ENCODE results near the gene TRIM74.
A peak's percentile ranks its signal among the peaks of the same experiment; 100 is the strongest.
"Not testable (repeated sequence)": the region's sequence is repeated elsewhere in the genome, so short reads cannot be mapped to it uniquely, and the experiment has no call there.

TRIM74 gene

DNA sequence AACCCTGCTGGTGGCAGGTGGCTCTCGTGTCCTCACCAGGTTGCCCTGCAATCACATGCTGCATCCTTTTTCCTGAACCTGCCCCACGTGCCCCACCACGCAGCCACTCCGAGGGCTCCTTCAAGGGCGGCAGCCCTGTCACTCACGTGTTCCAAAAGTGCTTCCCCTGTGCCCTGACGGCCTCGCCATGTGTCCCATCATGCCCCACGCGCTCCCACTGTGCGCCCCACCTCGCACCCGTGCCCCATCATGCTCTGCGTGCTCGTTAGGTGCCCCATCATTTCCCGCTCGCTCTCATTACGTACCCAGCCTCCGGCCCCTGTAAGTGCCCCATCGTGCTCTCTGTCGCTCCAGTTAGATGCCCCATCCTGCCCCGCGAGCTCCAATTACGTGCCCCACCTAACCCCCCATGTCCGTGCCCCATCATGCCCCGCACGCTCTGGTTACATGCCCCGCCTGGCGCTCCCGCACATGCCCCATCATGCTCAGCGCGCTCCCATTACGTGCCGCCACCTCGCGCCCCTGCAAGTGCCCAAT lies at the start of gene TRIM74:
Gene TRIM74, minus strand, starts transcription at position 487 of the 537 bp plus-strand sequence. CDS start 3,309 bp downstream, outside the sequence.
- not testable (repeated sequence) for DNase-seq

- peak in 1 of 3 donors; percentile 0 for DNase-seq
These were observed 37.2 kb upstream of the TRIM74 start for GRCh38 chr7:73006491-73006890.

GRCh38 chr7:73005693-73006447 lies 36.6 kb upstream of the TRIM74 start:
- DNase-seq: peak; percentile 77 to 90 (median 87)

GRCh38 chr7:73005356-73005692 lies 36.1 kb upstream of the TRIM74 start:
- DNase-seq: not testable (repeated sequence)

- DNase-seq: not testable (repeated sequence)
These were observed 28.7 kb upstream of the TRIM74 start for GRCh38 chr7:72997887-72998468.

- not testable (repeated sequence) for DNase-seq
These were observed 28.2 kb upstream of the TRIM74 start for GRCh38 chr7:72997447-72997846.

GRCh38 chr7:72995484-72995883 lies 26.2 kb upstream of the TRIM74 start:
- DNase-seq: not testable (repeated sequence)

DNA sequence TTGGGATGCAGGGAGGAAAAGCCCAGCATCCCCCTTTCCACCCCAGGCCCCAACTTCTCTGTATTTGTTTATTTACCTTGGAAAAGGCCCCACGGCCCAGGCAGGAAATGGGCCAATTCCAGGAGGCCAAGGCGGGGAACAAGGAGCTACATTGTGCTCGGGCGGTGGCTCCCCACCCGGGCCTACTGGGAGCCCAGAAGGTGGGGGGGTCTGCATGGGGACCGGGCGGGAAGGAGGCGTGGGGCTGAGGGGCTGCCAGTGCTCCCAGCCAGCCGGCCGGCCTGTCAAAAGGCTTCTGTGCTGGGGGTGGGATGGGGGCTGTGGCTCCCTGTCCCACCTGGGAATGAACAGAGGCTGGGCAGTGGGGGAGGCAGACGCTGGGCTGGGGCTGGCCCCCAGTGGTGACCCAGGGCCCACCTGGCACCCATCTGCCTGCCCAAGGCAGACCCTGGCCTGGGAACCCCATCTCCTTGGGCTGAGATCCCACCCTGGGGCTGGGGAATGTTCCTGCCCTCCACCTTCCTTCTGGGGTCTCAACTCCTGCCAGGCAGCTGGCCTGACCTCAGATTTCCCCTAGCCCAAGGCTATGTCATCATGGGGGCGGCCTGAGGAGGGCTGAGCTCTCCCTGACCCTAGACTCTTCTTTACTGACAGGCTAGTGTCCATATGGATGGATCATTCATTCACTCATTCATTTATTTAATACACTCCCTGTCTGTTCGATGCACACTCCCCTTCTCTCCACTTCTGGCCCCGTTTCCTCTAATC lies 21.1 kb upstream of the TRIM74 start:
- DNase-seq: not testable (repeated sequence)

GRCh38 chr7:72982084-72982483 lies 12.8 kb upstream of the TRIM74 start:
- DNase-seq: not testable (repeated sequence)

GRCh38 chr7:72980382-72980781 lies 11.1 kb upstream of the TRIM74 start:
- DNase-seq: not testable (repeated sequence)

DNA sequence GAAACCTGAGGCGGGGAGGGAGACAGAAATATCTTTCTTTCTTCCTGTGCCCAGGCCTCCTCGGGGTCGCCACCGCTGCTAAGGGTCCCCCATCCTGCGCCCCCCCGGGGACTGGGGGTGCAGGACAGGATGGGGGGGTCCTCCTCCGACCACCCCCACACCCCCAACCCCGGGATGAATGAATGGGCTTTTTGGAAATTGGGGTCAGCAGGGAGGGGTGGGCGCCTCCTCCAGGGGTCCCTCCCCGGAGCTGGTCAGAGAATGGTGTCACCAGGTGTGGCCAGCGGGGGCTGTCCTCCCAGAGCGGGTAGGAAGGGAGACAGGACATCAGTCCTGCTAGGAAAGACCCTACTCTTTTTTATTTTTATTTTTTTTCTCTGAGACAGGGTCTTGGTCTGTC lies 7.2 kb upstream of the TRIM74 start:
- not testable (repeated sequence) for DNase-seq

- DNase-seq: not testable (repeated sequence)
These were observed 6.5 kb upstream of the TRIM74 start for GRCh38 chr7:72975656-72976286.

DNA sequence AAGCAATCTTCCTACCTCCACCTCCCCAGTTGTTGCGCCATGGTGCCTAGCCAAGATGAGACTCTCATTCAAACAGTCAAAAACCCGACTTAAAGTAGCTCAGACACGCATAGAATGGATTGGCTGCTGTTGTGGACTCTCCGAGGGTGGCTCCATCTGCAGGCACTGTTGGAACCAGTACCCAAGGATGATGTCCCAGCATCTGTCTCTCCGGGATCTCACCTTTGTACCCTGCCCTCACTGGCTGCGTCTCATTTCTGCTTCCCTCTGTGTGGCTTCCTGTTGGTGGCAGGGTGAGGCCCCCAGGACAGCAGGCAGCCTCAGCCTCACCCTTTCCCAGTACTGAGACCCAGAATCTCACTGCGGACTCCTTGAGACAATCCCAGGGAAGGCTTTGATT lies 5.5 kb upstream of the TRIM74 start:
- not testable (repeated sequence) for DNase-seq

DNA sequence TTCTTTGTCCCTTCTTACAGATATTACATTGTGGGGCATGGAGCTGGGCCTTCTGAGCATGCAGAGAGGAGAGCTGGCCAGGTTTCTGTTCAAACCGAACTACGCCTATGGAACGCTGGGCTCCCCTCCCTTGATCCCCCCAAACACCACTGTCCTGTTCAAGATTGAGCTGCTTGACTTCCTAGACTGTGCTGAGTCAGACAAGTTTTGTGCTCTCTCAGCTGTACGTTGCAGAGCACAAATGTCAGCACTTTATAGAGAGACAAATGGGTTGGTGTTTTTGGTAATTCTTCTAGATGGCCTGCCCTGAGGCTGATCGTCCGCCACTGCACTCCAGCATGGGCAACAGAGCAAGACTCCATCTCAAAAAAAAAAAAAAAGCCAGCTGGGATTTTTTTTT lies 2.2 kb upstream of the TRIM74 start:
- not testable (repeated sequence) for DNase-seq

GRCh38 chr7:72969688-72970087 lies 422 bp upstream of the TRIM74 start:
- not testable (repeated sequence) for DNase-seq

- DNase-seq: not testable (repeated sequence)
These were observed 2.4 kb downstream of the TRIM74 start for GRCh38 chr7:72966892-72967291.

DNA sequence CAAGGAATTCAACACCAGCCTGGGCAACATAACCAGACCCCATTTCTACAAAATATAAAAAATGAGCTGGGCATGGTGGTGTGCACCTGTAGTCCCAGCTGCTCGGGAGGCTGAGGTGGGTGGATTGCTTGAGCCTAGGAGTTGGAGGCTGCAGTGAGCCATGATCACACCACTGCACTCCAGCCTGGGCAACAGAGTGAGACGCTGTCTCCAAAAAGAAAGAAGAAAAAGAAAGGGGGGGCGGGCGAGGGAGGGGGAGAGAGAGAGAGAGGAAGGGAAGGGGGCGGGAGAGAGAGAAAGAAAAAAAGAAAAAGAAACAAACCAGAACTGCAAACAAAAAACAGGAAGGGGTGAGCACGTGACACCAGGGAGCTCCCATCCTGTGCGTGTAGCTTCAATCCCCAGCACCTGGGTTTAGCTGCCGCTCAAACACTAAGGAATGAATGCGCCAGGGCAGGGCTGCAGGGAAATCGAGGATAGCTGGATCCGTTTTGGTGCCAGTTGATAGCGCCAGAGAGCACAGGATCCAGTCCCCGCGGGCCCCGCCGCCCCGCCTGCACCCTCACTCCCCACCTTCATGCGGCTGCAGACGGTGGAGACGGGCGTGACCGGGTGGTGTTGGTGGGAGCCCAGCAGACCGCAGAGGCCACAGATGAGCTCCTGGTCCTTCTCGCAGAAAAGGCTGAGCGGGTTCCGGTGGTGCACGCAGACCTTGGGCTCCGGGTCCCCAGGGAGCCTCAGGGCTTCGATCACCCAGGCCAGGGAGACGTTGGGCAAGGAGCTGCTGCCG lies 3.9 kb downstream of the TRIM74 start:
- DNase-seq: not testable (repeated sequence)

- DNase-seq: not testable (repeated sequence)
These were observed 6.2 kb downstream of the TRIM74 start for GRCh38 chr7:72963056-72963455.

- DNase-seq: not testable (repeated sequence)
These were observed 8.0 kb downstream of the TRIM74 start for GRCh38 chr7:72961346-72961650.

GRCh38 chr7:72960626-72961345 lies 8.5 kb downstream of the TRIM74 start:
- DNase-seq: not testable (repeated sequence)

DNA sequence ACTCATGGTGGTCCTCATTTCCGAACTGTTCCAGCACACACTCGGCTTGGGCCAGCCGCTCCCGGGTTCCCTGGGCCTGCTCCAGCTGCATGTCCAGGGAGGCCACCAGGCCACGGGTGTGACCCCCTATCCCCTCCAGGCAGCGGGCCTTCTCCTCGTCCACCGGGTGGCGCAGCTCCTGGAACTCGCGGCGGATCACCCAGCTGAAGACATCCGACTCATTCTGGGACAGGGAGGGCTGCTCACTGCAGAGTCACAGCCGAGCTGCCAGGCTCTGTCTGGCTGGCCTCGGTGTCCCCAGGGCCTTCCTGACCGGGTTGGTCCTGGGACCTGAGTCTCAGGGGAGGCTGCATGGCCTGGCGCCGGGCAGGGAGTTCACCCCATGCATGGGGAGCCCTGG lies 9.2 kb downstream of the TRIM74 start:
- not testable (repeated sequence) for DNase-seq
